ENCODE data around the gene FOXO4.

Gene FOXO4

DNA sequence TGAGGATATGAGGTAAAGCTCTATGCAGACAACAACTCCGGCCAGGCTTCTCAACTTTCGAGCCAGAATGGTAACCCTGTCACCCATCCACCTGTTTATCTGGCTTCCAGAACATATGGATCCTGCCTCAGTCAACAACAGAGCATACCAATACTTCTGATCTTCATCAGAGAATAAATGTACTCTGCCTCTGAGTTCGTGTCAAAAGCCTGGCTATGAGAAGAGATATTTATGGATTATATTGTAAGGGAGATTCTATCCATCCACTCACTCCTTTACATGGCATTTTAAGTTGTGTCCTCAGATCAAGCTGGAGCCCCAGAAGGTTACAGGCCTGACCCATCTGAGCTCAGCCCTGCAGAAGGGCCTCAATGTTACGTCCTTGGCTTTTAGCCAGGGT, 9.8 kb upstream of the FOXO4 start:
- DNase-seq (ENCODE audit: extremely low read depth, low read depth), result no peak
- TF ChIP-seq, protein P1, sequence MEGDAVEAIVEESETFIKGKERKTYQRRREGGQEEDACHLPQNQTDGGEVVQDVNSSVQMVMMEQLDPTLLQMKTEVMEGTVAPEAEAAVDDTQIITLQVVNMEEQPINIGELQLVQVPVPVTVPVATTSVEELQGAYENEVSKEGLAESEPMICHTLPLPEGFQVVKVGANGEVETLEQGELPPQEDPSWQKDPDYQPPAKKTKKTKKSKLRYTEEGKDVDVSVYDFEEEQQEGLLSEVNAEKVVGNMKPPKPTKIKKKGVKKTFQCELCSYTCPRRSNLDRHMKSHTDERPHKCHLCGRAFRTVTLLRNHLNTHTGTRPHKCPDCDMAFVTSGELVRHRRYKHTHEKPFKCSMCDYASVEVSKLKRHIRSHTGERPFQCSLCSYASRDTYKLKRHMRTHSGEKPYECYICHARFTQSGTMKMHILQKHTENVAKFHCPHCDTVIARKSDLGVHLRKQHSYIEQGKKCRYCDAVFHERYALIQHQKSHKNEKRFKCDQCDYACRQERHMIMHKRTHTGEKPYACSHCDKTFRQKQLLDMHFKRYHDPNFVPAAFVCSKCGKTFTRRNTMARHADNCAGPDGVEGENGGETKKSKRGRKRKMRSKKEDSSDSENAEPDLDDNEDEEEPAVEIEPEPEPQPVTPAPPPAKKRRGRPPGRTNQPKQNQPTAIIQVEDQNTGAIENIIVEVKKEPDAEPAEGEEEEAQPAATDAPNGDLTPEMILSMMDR (IDR thresholded peaks at IDR 0.05; ENCODE audit: low read depth, low read length), result no peak

DNA sequence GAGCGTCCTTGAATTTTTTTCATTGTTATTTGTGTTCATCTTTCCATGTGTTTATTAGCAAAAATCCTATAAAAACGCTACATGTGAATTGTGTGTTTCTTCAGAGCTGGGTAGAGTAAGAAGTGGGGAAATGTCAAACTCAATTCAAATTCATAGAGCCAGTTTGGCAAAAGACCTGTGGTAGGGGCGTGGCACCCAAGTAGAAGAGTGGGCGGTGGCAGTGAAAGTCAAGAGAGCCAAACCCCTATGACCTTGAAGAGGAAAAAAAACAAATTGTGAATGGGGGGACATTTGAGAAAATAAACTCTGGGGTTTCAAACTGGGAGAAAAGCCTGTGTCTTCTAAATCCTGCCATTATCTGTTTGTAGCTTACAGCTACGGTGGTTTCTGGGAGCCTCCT, 4.4 kb upstream of the FOXO4 start:
- TF ChIP-seq, protein P1 (IDR thresholded peaks at IDR 0.05; ENCODE audit: low read depth, low read length), result no peak
- no peak for DNase-seq (ENCODE audit: extremely low read depth, low read depth)

DNA sequence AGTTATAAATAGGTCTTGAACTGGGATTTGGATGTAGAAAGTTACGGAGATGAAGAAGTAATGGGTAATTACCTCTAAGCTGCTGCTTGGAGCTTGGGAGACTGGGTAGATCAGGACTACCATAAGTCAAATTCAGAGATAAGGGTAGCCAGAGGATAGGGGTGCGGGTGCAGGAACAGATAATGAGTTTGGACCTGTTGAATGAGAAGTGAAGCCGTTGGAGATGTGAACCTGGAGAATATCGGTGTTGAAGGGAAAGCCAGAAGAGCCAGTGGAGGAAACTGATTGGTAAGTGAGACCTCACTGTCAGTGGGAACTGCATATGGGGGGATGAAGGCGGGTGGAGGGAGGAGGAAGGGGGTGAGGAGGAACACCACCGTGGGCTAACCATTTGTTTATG, 618 bp upstream of the FOXO4 start:
- DNase-seq (ENCODE audit: extremely low read depth, low read depth), result no peak
- TF ChIP-seq, protein P1 (IDR thresholded peaks at IDR 0.05; ENCODE audit: low read depth, low read length), result no peak

DNA sequence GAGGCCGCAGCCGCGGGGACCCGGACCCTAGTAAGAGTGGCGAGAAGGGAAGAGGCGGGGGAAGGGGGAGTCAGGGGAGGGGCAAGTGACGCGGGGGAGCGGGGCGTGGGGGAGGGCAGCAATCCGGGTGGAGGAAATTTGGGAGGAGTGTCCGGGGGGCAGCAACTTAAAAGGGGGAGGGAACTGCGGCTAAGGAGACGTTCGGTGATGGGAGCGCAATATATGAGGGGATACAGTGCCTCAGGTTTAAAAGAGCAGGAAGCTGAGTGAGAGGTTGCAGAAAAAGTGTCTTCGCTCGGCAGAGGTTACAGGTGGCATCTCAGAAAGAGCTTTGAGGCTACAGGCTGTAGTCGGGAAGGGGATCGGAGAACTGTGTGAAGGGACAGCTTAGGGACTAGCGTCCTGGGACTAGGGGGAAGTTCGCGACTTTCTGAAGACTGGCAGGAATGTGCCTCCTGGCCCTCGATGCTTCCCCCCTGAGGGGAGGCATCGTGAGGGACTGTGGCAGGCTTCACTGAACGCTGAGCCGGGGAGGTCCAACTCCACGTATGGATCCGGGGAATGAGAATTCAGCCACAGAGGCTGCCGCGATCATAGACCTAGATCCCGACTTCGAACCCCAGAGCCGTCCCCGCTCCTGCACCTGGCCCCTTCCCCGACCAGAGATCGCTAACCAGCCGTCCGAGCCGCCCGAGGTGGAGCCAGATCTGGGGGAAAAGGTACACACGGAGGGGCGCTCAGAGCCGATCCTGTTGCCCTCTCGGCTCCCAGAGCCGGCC, 519 bp downstream of the FOXO4 start:
- DNase-seq (ENCODE audit: extremely low read depth, low read depth), result no peak
- TF ChIP-seq, protein P1 (IDR thresholded peaks at IDR 0.05; ENCODE audit: low read depth, low read length), result no peak

DNA sequence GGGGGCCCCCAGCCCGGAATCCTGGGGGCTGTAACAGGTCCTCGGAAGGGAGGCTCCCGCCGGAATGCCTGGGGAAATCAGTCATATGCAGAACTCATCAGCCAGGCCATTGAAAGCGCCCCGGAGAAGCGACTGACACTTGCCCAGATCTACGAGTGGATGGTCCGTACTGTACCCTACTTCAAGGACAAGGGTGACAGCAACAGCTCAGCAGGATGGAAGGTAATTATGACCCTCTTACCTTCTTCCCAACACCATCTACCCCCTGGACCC, 1.0 kb downstream of the FOXO4 start:
- DNase-seq (ENCODE audit: extremely low read depth, low read depth), result no peak
- TF ChIP-seq, protein P1 (IDR thresholded peaks at IDR 0.05; ENCODE audit: low read depth, low read length), result no peak

DNA sequence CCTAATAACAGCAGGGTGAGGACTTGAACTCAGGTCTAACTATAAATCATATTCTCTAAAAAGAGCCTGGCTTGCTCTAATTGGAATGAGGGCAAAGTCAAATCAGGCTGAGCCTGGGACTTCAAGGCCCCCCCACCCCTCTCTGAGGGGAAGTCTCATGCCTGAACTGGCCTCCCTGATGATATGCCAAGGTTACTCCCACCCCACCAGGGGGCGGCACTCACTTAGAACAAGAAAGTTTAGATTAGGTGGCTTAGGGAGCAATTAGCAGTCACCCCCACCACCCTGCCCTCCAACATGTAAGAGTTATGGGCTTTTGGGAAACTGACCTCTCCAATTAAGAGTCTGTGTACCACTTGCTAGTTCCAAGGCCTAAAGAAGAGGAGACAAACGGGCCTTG, 2.7 kb downstream of the FOXO4 start:
- TF ChIP-seq, protein P1 (IDR thresholded peaks at IDR 0.05; ENCODE audit: low read depth, low read length), result peak; percentile 42

DNA sequence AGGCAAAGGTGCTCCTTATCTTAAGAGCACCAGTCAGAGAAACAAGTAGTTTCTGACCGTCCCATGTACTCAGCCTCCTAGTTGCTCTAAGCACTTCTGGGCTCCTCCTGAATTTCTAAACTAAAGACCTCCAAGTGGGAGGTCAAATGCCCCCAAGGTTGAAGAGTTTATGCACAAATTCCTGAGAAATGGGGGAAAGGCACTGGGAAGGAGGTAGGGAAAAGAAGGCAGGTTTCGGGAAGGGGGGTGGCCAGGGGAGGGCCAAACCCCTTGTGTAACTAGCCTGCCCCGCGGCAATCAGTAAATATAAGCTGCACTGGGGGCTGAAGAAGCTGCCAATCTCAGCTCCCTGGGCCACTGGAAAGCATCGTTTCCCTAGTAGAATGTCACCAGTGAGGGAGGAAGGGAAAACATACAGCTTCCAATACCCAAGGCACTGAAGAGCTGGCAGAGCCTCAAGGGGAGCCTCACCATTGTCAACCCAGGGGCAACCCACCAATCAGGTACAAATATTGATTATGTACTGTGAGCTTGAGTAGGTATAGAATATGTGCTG, 3.4 kb downstream of the FOXO4 start:
- TF ChIP-seq, protein P1 (IDR thresholded peaks at IDR 0.05; ENCODE audit: low read depth, low read length), result no peak
- DNase-seq (ENCODE audit: extremely low read depth, low read depth), result no peak

More for the DNA sequence above, 2.7 kb downstream of the FOXO4 start:
- DNase-seq (ENCODE audit: extremely low read depth, low read depth), result no peak
